Endothelial cell of umbilical vein (primary cell): ENCODE results near the gene CDKN2B-AS1. TPM values are rescaled to one million over a fixed set of nuclear protein-coding genes. Genes with fewer than 3 reads are reported as not detected.

ENCODE experiments used
- BruUV-seq: library from RNA; stranded (reverse); fragments of 400-500 nt; replicated peaks from 2 replicates; lab custom pipeline; 2021; lab: Mats Ljungman, UMichigan
- CTCF ChIA-PET: fragments of 300-600, 350-600 bp; sonication (Branson Sonifier 250); formaldehyde crosslinking; loops from one replicate; lab custom pipeline; 2021; ENCODE audit warnings: antibody characterized with exemption, inconsistent platforms; lab: Charles Lee
- POLR2A ChIA-PET: fragments of 300-600, 350-600 bp; sonication (Branson Sonifier 250); formaldehyde crosslinking; loops from one replicate; lab custom pipeline; 2021; ENCODE audit warnings: antibody characterized with exemption, inconsistent platforms; lab: Charles Lee
- DNase-seq: peaks from one replicate; pipeline ENCODE4 v3.0.0-alpha.2; 2011; ENCODE audit warnings: low read depth, low spot score
- FAIRE-seq: peaks from 2 replicates; lab custom pipeline; 2011; peaks lifted over from hg19 to GRCh38; lab: Jason Lieb, UNC
- H2AFZ ChIP-seq: 2 replicates; pipeline ENCODE4 v1.6.0; 2012; ENCODE audit warnings: low read depth, low read length, control low read depth, inconsistent platforms
- H3K27ac ChIP-seq: 2 replicates; pipeline ENCODE4 v1.5.1; 2011; ENCODE audit warnings: low read depth, mild to moderate bottlenecking, control low read depth, low read length, moderate library complexity; ENCODE audit not compliant: insufficient read depth
- H3K27me3 ChIP-seq, 2 experiments: 2 replicates each; pipeline versions ENCODE4 v1.6.0 to v1.6.1; 2011; ENCODE audit warnings: low read length in 2 of 2, mixed read lengths in 1 of 2; ENCODE audit not compliant: control insufficient read depth in 2 of 2, insufficient read depth in 2 of 2
- H3K36me3 ChIP-seq, 2 experiments: 2 replicates in 1 of 2; 3 replicates in 1 of 2; pipeline ENCODE4 v1.5.1; 2011; ENCODE audit warnings: low read length in 2 of 2, mild to moderate bottlenecking in 1 of 2, moderate library complexity in 1 of 2; ENCODE audit not compliant: control insufficient read depth in 2 of 2, insufficient read depth in 2 of 2; ENCODE audit errors: extremely low read depth in 1 of 2
- H3K4me1 ChIP-seq: 3 replicates; pipeline ENCODE4 v1.5.1; 2011; ENCODE audit warnings: mild to moderate bottlenecking, low read length; ENCODE audit not compliant: control insufficient read depth, insufficient read depth; ENCODE audit errors: extremely low read depth
- H3K4me2 ChIP-seq: 2 replicates; pipeline ENCODE4 v1.6.1; 2011; ENCODE audit warnings: low read length, control low read depth, mixed read lengths; ENCODE audit not compliant: insufficient read depth
- H3K4me3 ChIP-seq, 3 experiments: fragments of 200-600 bp in 1 of 3; sonication (generic), shearing (Covaris generic) in 1 of 3; replicated peaks in 1 of 3; 2 replicates each; pipeline ENCODE4 v1.5.1; 2011 to 2016; ENCODE audit warnings: control low read depth in 3 of 3, low read length in 3 of 3, mild to moderate bottlenecking in 2 of 3, inconsistent platforms in 1 of 3, low read depth in 1 of 3, moderate library complexity in 1 of 3; ENCODE audit not compliant: insufficient read depth in 1 of 3
- H3K79me2 ChIP-seq: 2 replicates; pipeline ENCODE4 v1.6.0; 2012; ENCODE audit warnings: low read length, inconsistent platforms; ENCODE audit not compliant: control insufficient read depth, insufficient read depth
- H3K9ac ChIP-seq: replicated peaks from 2 replicates; pipeline ENCODE3; 2011; ENCODE audit warnings: low read length, control low read depth; ENCODE audit not compliant: insufficient read depth; ENCODE audit errors: extremely low read depth
- H3K9me1 ChIP-seq: replicated peaks from 3 replicates; pipeline ENCODE4 v1.6.0; 2011; ENCODE audit warnings: mild to moderate bottlenecking, low read length; ENCODE audit not compliant: control insufficient read depth, insufficient read depth; ENCODE audit errors: extremely low read depth
- H3K9me3 ChIP-seq: replicated peaks from 2 replicates; pipeline ENCODE4 v1.5.1; 2012; ENCODE audit warnings: low read length, inconsistent platforms; ENCODE audit not compliant: control insufficient read depth, insufficient read depth
- H4K20me1 ChIP-seq: replicated peaks from 2 replicates; pipeline ENCODE3; 2011; ENCODE audit warnings: mild to moderate bottlenecking, low read length; ENCODE audit not compliant: control insufficient read depth, insufficient read depth; ENCODE audit errors: extremely low read depth
- EZH2 ChIP-seq: IDR thresholded peaks from 2 replicates; pipeline ENCODE4 v1.6.1; 2012; ENCODE audit warnings: borderline replicate concordance, low read depth, mild to moderate bottlenecking, moderate library complexity, low read length, inconsistent platforms; ENCODE audit not compliant: severe bottlenecking
- GATA2 ChIP-seq: IDR thresholded peaks from 2 replicates; pipeline ENCODE4 v1.7.0; 2011; ENCODE audit warnings: low read depth, mild to moderate bottlenecking, moderate library complexity, mixed read lengths, low read length; ENCODE audit not compliant: insufficient read length, insufficient read depth
- JUN ChIP-seq: IDR thresholded peaks from 2 replicates; pipeline ENCODE4 v1.6.1; 2011; ENCODE audit warnings: borderline replicate concordance, low read depth; ENCODE audit not compliant: insufficient read length, insufficient read depth
- MYC ChIP-seq: IDR thresholded peaks from one replicate; pipeline ENCODE4 v1.6.1; 2011; ENCODE audit warnings: mild to moderate bottlenecking, low read depth, low read length
- POLR2A ChIP-seq: IDR thresholded peaks from 2 replicates; pipeline ENCODE4 v1.6.1; 2012; ENCODE audit warnings: low read depth, mild to moderate bottlenecking, control low read depth, low read length
- POLR2AphosphoS5 ChIP-seq: IDR thresholded peaks from 2 replicates; pipeline ENCODE4 v1.6.1; 2012; ENCODE audit warnings: low read depth, mild to moderate bottlenecking, control low read depth, low read length, moderate library complexity; ENCODE audit not compliant: insufficient read depth
- dilution Hi-C: fragments of 300-500 bp; cut with MboI; formaldehyde crosslinking; loops from one replicate; pipeline ENCODE4 v1.15.0; 2019; ENCODE audit warnings: low sequenced_read_pairs; ENCODE audit not compliant: extremely low pct_ligation_motif_present
- intact Hi-C: fragments of 100-400 bp; cut with micrococcal nuclease; formaldehyde crosslinking; loops from one replicate; pipeline ENCODE4 v1.10.0; 2022
- polyA plus RNA-seq, 4 experiments: library from polyadenylated mRNA; depleted of rRNA in 3 of 4; stranded (reverse) in 3 of 4; unstranded in 1 of 4; fragments of >200 nt; gene quantifications; 2 replicates each; pipeline versions ENCODE4 v1.2.1 to v1.2.3, GENCODE V29; 2011 to 2012; ENCODE audit warnings: missing spikeins in 1 of 4
- total RNA-seq: library from RNA; stranded (reverse); gene quantifications from 2 replicates; pipeline ENCODE4 v1.2.3, GENCODE V29; 2021
- TF ChIP-seq, protein P1 (sequence below): IDR thresholded peaks from 2 replicates; pipeline ENCODE4 v1.6.1; 2011; ENCODE audit not compliant: insufficient read depth, insufficient read length

CDKN2B-AS1 gene
- total and polyA plus RNA-seq, 2 donors (not counting 3 experiments of a cell fraction or from before 2014, with no cell fraction given) = 0.44 to 1.9 TPM

DNA sequence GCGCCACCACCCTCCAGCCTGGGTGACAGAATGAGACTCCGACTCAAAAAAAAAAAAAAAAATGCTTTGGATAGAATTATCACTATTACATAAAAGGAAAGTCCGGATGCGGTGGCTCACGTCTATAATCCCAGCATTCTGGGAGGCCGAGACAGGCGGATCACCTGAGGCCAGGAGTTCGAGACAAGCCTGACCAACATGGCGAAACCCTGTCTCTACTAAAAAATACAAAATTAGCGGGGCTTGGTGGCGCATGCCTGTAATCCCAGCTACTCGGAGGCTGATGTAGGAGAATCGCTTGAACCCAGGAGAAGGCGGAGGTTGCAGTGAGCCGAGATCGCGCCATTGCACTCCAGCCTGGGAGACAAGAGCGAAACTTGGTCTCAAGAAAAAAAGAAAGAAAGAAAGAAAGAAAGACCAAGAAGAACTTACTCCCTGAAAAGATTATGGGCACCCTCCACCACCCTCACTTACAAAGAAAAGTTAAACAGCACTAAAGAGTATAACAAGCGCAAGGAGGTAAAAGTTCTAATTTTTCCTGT is 18.2 kb upstream of the CDKN2B-AS1 start:
- H3K27me3 ChIP-seq = peaks cover 68 to 95% of the 10 kb centered on the region in 2 experiments
- dilution Hi-C loops = no loop called here
- H3K4me1 ChIP-seq = peaks cover 13% of the 10 kb centered on the region
- H2AFZ ChIP-seq = no peak overlapping the region
- TF ChIP-seq, protein P1, sequence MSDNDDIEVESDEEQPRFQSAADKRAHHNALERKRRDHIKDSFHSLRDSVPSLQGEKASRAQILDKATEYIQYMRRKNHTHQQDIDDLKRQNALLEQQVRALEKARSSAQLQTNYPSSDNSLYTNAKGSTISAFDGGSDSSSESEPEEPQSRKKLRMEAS = no peak
- TF ChIP-seq EZH2 (peak; percentile 0), JUN (no peak)
- ChIA-PET CTCF (interaction anchor here (0.8 to 4.1 kb wide), 9 partner anchors 8 to 268 kb away, joined by 3 to 19 read pairs (median 5); partner anchors contain the start of gene CDKN2B), POLR2A (interaction anchor here (0.7 kb wide), 2 partner anchors 168 to 175 kb away, joined by 3 to 4 read pairs; no protein-coding TSS in a partner anchor)
- peaks cover 2% of the 10 kb centered on the region for H4K20me1 ChIP-seq
- no peak for DNase-seq
- no peaks in the 10 kb centered on the region for H3K9me1 ChIP-seq
- no TSS peak for BruUV-seq
- no peak overlapping the region for H3K4me2 ChIP-seq
- H3K36me3 ChIP-seq = no peaks in the 10 kb centered on the region
- no peak overlapping the region for H3K4me3 ChIP-seq
- intact Hi-C loops = loop anchor here (1.0 kb wide), 1 partner anchor 12 kb away; no protein-coding TSS in a partner anchor
- FAIRE-seq = no peak
- H3K9me3 ChIP-seq = no peaks in the 10 kb centered on the region
- no peak overlapping the region for H3K27ac ChIP-seq
- no peaks in the 10 kb centered on the region for H3K79me2 ChIP-seq
- H3K9ac ChIP-seq = no peak overlapping the region

DNA sequence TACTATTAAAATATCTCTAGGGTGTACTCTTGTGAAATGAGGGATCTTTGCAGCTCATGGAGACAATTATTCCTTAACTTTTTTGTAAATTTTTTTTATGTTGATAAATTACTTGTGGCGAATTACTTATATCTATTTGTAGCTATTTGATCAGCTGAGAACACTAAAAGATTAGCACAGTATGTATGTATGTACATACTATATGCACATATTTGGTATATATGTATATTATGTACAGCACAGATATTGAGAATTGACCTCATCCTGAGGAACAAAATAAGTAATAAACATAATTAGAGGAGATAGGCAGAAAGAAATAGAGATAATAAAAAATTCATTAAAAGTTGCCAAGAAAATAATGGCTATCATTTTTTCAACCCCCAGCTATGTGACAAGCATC is 12.2 kb upstream of the CDKN2B-AS1 start:
- Histone ChIP-seq H3K9me1 (no peaks in the 10 kb centered on the region), H3K9ac (no peak overlapping the region), H4K20me1 (no peaks in the 10 kb centered on the region), H3K36me3 (no peaks in the 10 kb centered on the region), H3K79me2 (no peaks in the 10 kb centered on the region), H3K4me2 (no peak overlapping the region), H3K27me3 (peaks cover 43 to 95% of the 10 kb centered on the region in 2 experiments), H2AFZ (no peak overlapping the region), H3K4me3 (no peak overlapping the region), H3K4me1 (peaks cover 7% of the 10 kb centered on the region), H3K27ac (no peak overlapping the region), H3K9me3 (no peaks in the 10 kb centered on the region)
- TF ChIP-seq POLR2AphosphoS5 (no peak), JUN (no peak), MYC (no peak), POLR2A (no peak), GATA2 (no peak), EZH2 (no peak)
- intact Hi-C loops (no loop called here), dilution Hi-C loops (no loop called here)
- POLR2A ChIA-PET = no interaction called here
- CTCF ChIA-PET = interaction anchor here (1.0 to 2.7 kb wide), 8 partner anchors 9 to 262 kb away, joined by 3 to 10 read pairs (median 4); partner anchors contain the start of gene CDKN2B
- DNase-seq (no peak), FAIRE-seq (no peak)
- BruUV-seq = no TSS peak
